Dermis microvascular lymphatic vessel endothelial cell (primary cell): Measurements from ENCODE around the gene MED27. TPM values are rescaled to one million over a fixed set of nuclear protein-coding genes. Genes with fewer than 3 reads are reported as not detected.

Experiments used
- DNase-seq, 2 donors: peaks; one replicate each; pipeline versions ENCODE4 v3.0.0 to v3.0.0-alpha.2; 2010; ENCODE audit warnings: low read depth in 2 of 2
- total RNA-seq: library from RNA; depleted of rRNA; stranded (reverse); fragments of >200 nt; gene quantifications from 2 replicates; pipeline ENCODE4 v1.2.1, GENCODE V29; 2014

Gene MED27
- total RNA-seq, 1 donor from 2014 or later, result 11.6 TPM

GRCh38 chr9:132044176-132044875 lies 35.3 kb downstream of the MED27 start:
- no peak for DNase-seq

GRCh38 chr9:132043708-132044107 lies 36.0 kb downstream of the MED27 start:
- no peak for DNase-seq

- DNase-seq, result peak in 1 of 2 donors; percentile 75
Observed at GRCh38 chr9:132042324-132042723, 37.3 kb downstream of the MED27 start.

GRCh38 chr9:132041798-132042197 lies 37.9 kb downstream of the MED27 start:
- no peak for DNase-seq

GRCh38 chr9:132040808-132041207 lies 38.9 kb downstream of the MED27 start:
- no peak for DNase-seq

GRCh38 chr9:132040246-132040645 lies 39.4 kb downstream of the MED27 start:
- DNase-seq, result no peak

GRCh38 chr9:132039284-132039683 lies 40.4 kb downstream of the MED27 start:
- no peak for DNase-seq

GRCh38 chr9:132037458-132037857 lies 42.2 kb downstream of the MED27 start:
- no peak for DNase-seq

- no peak for DNase-seq
Observed at GRCh38 chr9:132036521-132036920, 43.1 kb downstream of the MED27 start.

- no peak for DNase-seq
Observed at GRCh38 chr9:132035679-132036078, 44.0 kb downstream of the MED27 start.

GRCh38 chr9:132032238-132032950 lies 47.3 kb downstream of the MED27 start:
- DNase-seq, result no peak

- no peak for DNase-seq
Observed at GRCh38 chr9:132031467-132032237, 48.0 kb downstream of the MED27 start.

GRCh38 chr9:132030626-132031325 lies 48.9 kb downstream of the MED27 start:
- DNase-seq, result no peak

- no peak for DNase-seq
Observed at GRCh38 chr9:132027752-132028663, 51.7 kb downstream of the MED27 start.

GRCh38 chr9:132026932-132027585 lies 52.6 kb downstream of the MED27 start:
- no peak for DNase-seq

- DNase-seq, result no peak
Observed at GRCh38 chr9:132025766-132026165, 53.9 kb downstream of the MED27 start.

GRCh38 chr9:132024589-132024988 lies 55.1 kb downstream of the MED27 start:
- no peak for DNase-seq

- DNase-seq, result no peak
Observed at GRCh38 chr9:132023419-132024180, 56.1 kb downstream of the MED27 start.

GRCh38 chr9:132020820-132021510 lies 58.7 kb downstream of the MED27 start:
- peak in 1 of 2 donors; percentile 39 for DNase-seq
